NT2/D1 (cell line): ENCODE results near the gene TM9SF1.

Experiments used
- SUZ12 ChIP-seq: IDR thresholded peaks from 2 replicates; pipeline ENCODE4 v1.6.1; 2011; ENCODE audit not compliant: insufficient read length, insufficient read depth; ENCODE audit errors: extremely low read depth
- YY1 ChIP-seq: IDR thresholded peaks from 2 replicates; pipeline ENCODE4 v1.6.1; 2011; ENCODE audit not compliant: insufficient read length, insufficient read depth
- ZNF274 ChIP-seq: IDR thresholded peaks from 2 replicates; pipeline ENCODE4 v1.6.1; 2011; ENCODE audit warnings: mild to moderate bottlenecking, low read depth, low read length

DNA sequence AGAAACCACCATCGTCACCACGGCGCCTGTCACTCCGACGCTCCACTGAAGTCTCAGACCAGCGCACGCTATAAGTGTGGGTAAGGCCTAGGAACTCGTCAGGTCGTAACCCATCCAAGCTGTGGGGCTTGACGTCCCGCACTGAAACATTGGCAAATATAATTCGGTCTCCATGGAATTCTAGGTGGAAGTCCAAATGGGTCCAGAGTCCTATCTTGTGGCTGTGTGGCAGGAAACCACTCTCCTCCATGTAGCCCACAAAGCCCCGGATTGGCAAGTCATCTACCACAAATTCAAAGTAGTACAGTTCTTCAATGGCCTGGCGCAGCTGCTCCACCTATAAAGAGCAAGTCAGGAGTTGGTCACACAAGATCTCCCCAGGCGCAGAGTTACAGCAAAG lies 2.3 kb downstream of the TM9SF1 start:
- no peak for TF ChIP-seq SUZ12
- no peak for TF ChIP-seq ZNF274
- no peak for TF ChIP-seq YY1
